ENCODE data around the gene GSG1L. TPM values are rescaled to one million over a fixed set of nuclear protein-coding genes. Genes with fewer than 3 reads are reported as not detected.

Gene GSG1L
- total RNA-seq, 2 donors from 2014 or later = 13.9 to 34.7 TPM

- Histone ChIP-seq H3K9me3 (peaks cover 0 to 8% of the 10 kb centered on the region in 2 donors), H3K27me3 (no peaks in the 10 kb centered on the region), H3K4me3 (no peak overlapping the region), H3K27ac (no peak overlapping the region), H3K4me1 (no peaks in the 10 kb centered on the region), H3K36me3 (peaks cover 30% of the 10 kb centered on the region)
- DNase-seq (ENCODE audit: low spot score) = no peak
- no peak for TF ChIP-seq CTCF (IDR thresholded peaks at IDR 0.05)
Measured at GRCh38 chr16:27768651-27769272, 294.8 kb downstream of the GSG1L start.

- H3K9me3 ChIP-seq = peaks cover 0 to 8% of the 10 kb centered on the region in 2 donors
- H3K27me3 ChIP-seq = no peaks in the 10 kb centered on the region
- no peak for TF ChIP-seq CTCF (IDR thresholded peaks at IDR 0.05)
- no peak overlapping the region for H3K27ac ChIP-seq
- DNase-seq (ENCODE audit: low spot score) = no peak
- no peak overlapping the region for H3K4me3 ChIP-seq
- peaks cover 31% of the 10 kb centered on the region for H3K36me3 ChIP-seq
- H3K4me1 ChIP-seq = no peaks in the 10 kb centered on the region
Measured at GRCh38 chr16:27767971-27768591, 295.4 kb downstream of the GSG1L start.

GRCh38 chr16:27767081-27767480 lies 296.4 kb downstream of the GSG1L start:
- H3K36me3 ChIP-seq = peaks cover 41% of the 10 kb centered on the region
- H3K27me3 ChIP-seq = no peaks in the 10 kb centered on the region
- H3K9me3 ChIP-seq = peaks cover 0 to 8% of the 10 kb centered on the region in 2 donors
- H3K4me3 ChIP-seq = no peak overlapping the region
- TF ChIP-seq CTCF (IDR thresholded peaks at IDR 0.05) = no peak
- DNase-seq (ENCODE audit: low spot score) = no peak
- no peak overlapping the region for H3K27ac ChIP-seq
- H3K4me1 ChIP-seq = no peaks in the 10 kb centered on the region

- TF ChIP-seq CTCF (IDR thresholded peaks at IDR 0.05) = no peak
- Histone ChIP-seq H3K36me3 (peaks cover 48% of the 10 kb centered on the region), H3K27ac (no peak overlapping the region), H3K4me3 (no peak overlapping the region), H3K9me3 (peaks cover 0 to 8% of the 10 kb centered on the region in 2 donors), H3K4me1 (no peaks in the 10 kb centered on the region), H3K27me3 (no peaks in the 10 kb centered on the region)
- no peak for DNase-seq (ENCODE audit: low spot score)
Measured at GRCh38 chr16:27766236-27766925, 297.1 kb downstream of the GSG1L start.

GRCh38 chr16:27764869-27765675 lies 298.4 kb downstream of the GSG1L start:
- H3K27me3 ChIP-seq = no peaks in the 10 kb centered on the region
- no peak for TF ChIP-seq CTCF (IDR thresholded peaks at IDR 0.05)
- H3K9me3 ChIP-seq = peaks cover 0 to 8% of the 10 kb centered on the region in 2 donors
- H3K4me1 ChIP-seq = no peaks in the 10 kb centered on the region
- no peak for DNase-seq (ENCODE audit: low spot score)
- no peak overlapping the region for H3K4me3 ChIP-seq
- peaks cover 45% of the 10 kb centered on the region for H3K36me3 ChIP-seq
- H3K27ac ChIP-seq = no peak overlapping the region

All from right atrium auricular region (tissue), 2 donors.